OCI-LY7 (cell line): Measurements from ENCODE around the gene TFEB. TPM values are rescaled to one million over a fixed set of nuclear protein-coding genes. Genes with fewer than 3 reads are reported as not detected.

ENCODE experiments used
- BruUV-seq: library from RNA; stranded (reverse); fragments of 400-500 nt; replicated peaks from 2 replicates; lab custom pipeline; 2021; lab: Mats Ljungman, UMichigan
- CTCF ChIA-PET: fragments of 300-600 bp; sonication (Branson Sonifier 250); formaldehyde crosslinking; loops from one replicate; lab custom pipeline; 2022; ENCODE audit warnings: antibody characterized with exemption; ENCODE audit not compliant: unreplicated experiment; lab: Charles Lee
- POLR2A ChIA-PET: fragments of 300-600 bp; sonication (Branson Sonifier 250); formaldehyde crosslinking; loops from one replicate; lab custom pipeline; 2022; ENCODE audit warnings: antibody characterized with exemption; lab: Charles Lee
- DNase-seq: peaks from one replicate; pipeline ENCODE4 v3.0.0-alpha.2; 2015; ENCODE audit warnings: low spot score
- H2AFZ ChIP-seq: fragments of 200-600 bp; sonication (generic), shearing (Covaris generic); 2 replicates; pipeline ENCODE4 v1.6.1; 2014; ENCODE audit warnings: mild to moderate bottlenecking, antibody characterized with exemption, low read length, moderate library complexity
- H3K27ac ChIP-seq: fragments of 200-600 bp; sonication (generic); 2 replicates; pipeline ENCODE4 v1.5.1; 2014; ENCODE audit warnings: mixed run types, low read depth, mild to moderate bottlenecking, moderate library complexity, low read length, inconsistent platforms; ENCODE audit not compliant: poor library complexity, severe bottlenecking
- H3K36me3 ChIP-seq: fragments of 200-600 bp; sonication (generic); 2 replicates; pipeline ENCODE4 v1.6.1; 2014; ENCODE audit warnings: mild to moderate bottlenecking, antibody characterized with exemption, low read length, moderate library complexity, mixed read lengths; ENCODE audit not compliant: insufficient read depth
- H3K4me1 ChIP-seq: fragments of 200-600 bp; sonication (generic); 2 replicates; pipeline ENCODE4 v1.5.1; 2014; ENCODE audit warnings: mild to moderate bottlenecking, low read length; ENCODE audit not compliant: insufficient read depth, poor library complexity, severe bottlenecking
- H3K4me2 ChIP-seq: fragments of 200-600 bp; sonication (generic); 2 replicates; pipeline ENCODE4 v1.6.1; 2014; ENCODE audit warnings: mild to moderate bottlenecking, low read length
- H3K4me3 ChIP-seq: fragments of 200-600 bp; sonication (generic); 2 replicates; pipeline ENCODE4 v1.5.1; 2014; ENCODE audit warnings: mild to moderate bottlenecking, low read depth, low read length; ENCODE audit not compliant: poor library complexity, severe bottlenecking
- H3K79me2 ChIP-seq: fragments of 200-600 bp; sonication (generic); 2 replicates; pipeline ENCODE4 v1.6.1; 2016; ENCODE audit warnings: low read depth, mild to moderate bottlenecking, low read length, moderate library complexity, mixed read lengths; ENCODE audit not compliant: insufficient read depth
- H3K9me2 ChIP-seq: fragments of 200-600 bp; sonication (generic); 2 replicates; pipeline ENCODE4 v1.6.1; 2016; ENCODE audit warnings: mild to moderate bottlenecking, low read length, mixed read lengths; ENCODE audit not compliant: insufficient read depth
- H3K9me3 ChIP-seq: fragments of 200-600 bp; sonication (generic); 2 replicates; pipeline ENCODE4 v1.6.1; 2014; ENCODE audit warnings: mild to moderate bottlenecking, mixed run types, low read length, mixed read lengths
- H4K20me1 ChIP-seq: fragments of 200-600 bp; sonication (generic); 2 replicates; pipeline ENCODE4 v1.6.1; 2014; ENCODE audit warnings: mild to moderate bottlenecking, antibody characterized with exemption, low read length, moderate library complexity, mixed read lengths; ENCODE audit not compliant: insufficient read depth
- CTCF ChIP-seq: fragments of 200-600 bp; sonication (generic); conservative IDR thresholded peaks from 2 replicates; pipeline ENCODE4 v1.5.1; 2014; ENCODE audit warnings: mild to moderate bottlenecking, antibody characterized with exemption, low read length, moderate library complexity, mixed read lengths
- EZH2phosphoT487 ChIP-seq: fragments of 200-600 bp; sonication (generic); IDR thresholded peaks from 2 replicates; pipeline ENCODE4 v1.6.1; 2018; ENCODE audit warnings: low read depth, borderline replicate concordance, mild to moderate bottlenecking, mixed run types, antibody characterized with exemption, low read length, moderate library complexity, mixed read lengths
- intact Hi-C: fragments of 100-400 bp; cut with micrococcal nuclease; formaldehyde crosslinking; loops from one replicate; pipeline ENCODE4 v1.10.0; 2022; ENCODE audit not compliant: unreplicated experiment
- total RNA-seq, 2 experiments: library from RNA; depleted of rRNA in 1 of 2; stranded (reverse); fragments of >200 nt in 1 of 2; shearing (Covaris generic) in 1 of 2; gene quantifications; 2 replicates each; pipeline ENCODE4 v1.2.3, GENCODE V29; 2014 to 2022

TFEB gene
- total RNA-seq, 2 experiments from 2014 or later, result 36.8 to 60.0 TPM

GRCh38 chr6:41654698-41655151 lies 80.7 kb downstream of the TFEB start:
- Histone ChIP-seq H2AFZ (no peak overlapping the region), H3K4me2 (no peak overlapping the region), H3K9me2 (no peaks in the 10 kb centered on the region), H3K79me2 (no peaks in the 10 kb centered on the region), H3K4me3 (no peak overlapping the region), H3K9me3 (no peaks in the 10 kb centered on the region), H4K20me1 (no peaks in the 10 kb centered on the region), H3K4me1 (no peaks in the 10 kb centered on the region), H3K27ac (no peak overlapping the region), H3K36me3 (no peaks in the 10 kb centered on the region)
- ChIA-PET POLR2A (no interaction called here), CTCF (no interaction called here)
- no TSS peak for BruUV-seq
- intact Hi-C loops, result no loop called here
- no peak for DNase-seq
- no peak for TF ChIP-seq CTCF
- TF ChIP-seq EZH2phosphoT487, result no peak

- Histone ChIP-seq H3K79me2 (no peaks in the 10 kb centered on the region), H3K4me3 (no peak overlapping the region), H3K27ac (no peak overlapping the region), H3K4me1 (no peaks in the 10 kb centered on the region), H4K20me1 (no peaks in the 10 kb centered on the region), H3K9me2 (no peaks in the 10 kb centered on the region), H3K9me3 (no peaks in the 10 kb centered on the region), H2AFZ (no peak overlapping the region), H3K4me2 (no peak overlapping the region), H3K36me3 (no peaks in the 10 kb centered on the region)
- CTCF ChIA-PET, result no interaction called here
- intact Hi-C loops, result no loop called here
- TF ChIP-seq CTCF (no peak), EZH2phosphoT487 (no peak)
- no peak for DNase-seq
- BruUV-seq, result no TSS peak
- POLR2A ChIA-PET, result no interaction called here
Observed at GRCh38 chr6:41654151-41654697, 81.2 kb downstream of the TFEB start.

GRCh38 chr6:41653691-41654090 lies 81.7 kb downstream of the TFEB start:
- Histone ChIP-seq H3K36me3 (no peaks in the 10 kb centered on the region), H3K9me2 (no peaks in the 10 kb centered on the region), H3K27ac (no peak overlapping the region), H3K4me3 (no peak overlapping the region), H3K4me1 (no peaks in the 10 kb centered on the region), H3K79me2 (no peaks in the 10 kb centered on the region), H4K20me1 (no peaks in the 10 kb centered on the region), H3K9me3 (no peaks in the 10 kb centered on the region), H3K4me2 (no peak overlapping the region), H2AFZ (no peak overlapping the region)
- CTCF ChIA-PET, result no interaction called here
- intact Hi-C loops, result no loop called here
- POLR2A ChIA-PET, result no interaction called here
- DNase-seq, result no peak
- TF ChIP-seq CTCF (no peak), EZH2phosphoT487 (no peak)
- no TSS peak for BruUV-seq
